Caco-2 (cell line): Measurements from ENCODE around the gene TEAD2. TPM values are rescaled to one million over a fixed set of nuclear protein-coding genes. Genes with fewer than 3 reads are reported as not detected.

Source experiments
- BruUV-seq: library from RNA; stranded (reverse); fragments of 400-500 nt; replicated peaks from 2 replicates; lab custom pipeline; 2021; lab: Mats Ljungman, UMichigan
- CTCF ChIA-PET: fragments of 300-600 bp; sonication (Branson Sonifier 250); formaldehyde crosslinking; loops from one replicate; lab custom pipeline; 2022; ENCODE audit warnings: antibody characterized with exemption; lab: Charles Lee
- POLR2A ChIA-PET: fragments of 300-600 bp; sonication (Branson Sonifier 250); formaldehyde crosslinking; loops from one replicate; lab custom pipeline; 2022; ENCODE audit warnings: antibody characterized with exemption; lab: Charles Lee
- DNase-seq, 2 experiments: peaks; one replicate each; pipeline versions ENCODE4 v3.0.0 to v3.0.0-alpha.2; 2020 to 2022
- H3K27me3 ChIP-seq: replicated peaks from 2 replicates; pipeline ENCODE4 v1.6.0; 2011; ENCODE audit warnings: low read length; ENCODE audit not compliant: control insufficient read depth, insufficient read depth
- H3K36me3 ChIP-seq: 2 replicates; pipeline ENCODE4 v1.5.1; 2011; ENCODE audit warnings: low read length; ENCODE audit not compliant: control insufficient read depth, insufficient read depth
- H3K4me1 ChIP-seq: fragments of 250-450 bp; sonication (Bioruptor Pico); 2 replicates; pipeline ENCODE4 v1.5.1; 2020; ENCODE audit warnings: mild to moderate bottlenecking
- H3K4me3 ChIP-seq: 2 replicates; pipeline ENCODE4 v1.5.1; 2011; ENCODE audit warnings: low read depth, mild to moderate bottlenecking, control low read depth, low read length
- H3K9me3 ChIP-seq: fragments of 250-450 bp; sonication (Bioruptor Pico); 2 replicates; pipeline ENCODE4 v1.5.1; 2020; ENCODE audit warnings: mild to moderate bottlenecking, moderate library complexity
- H3K27ac Mint-ChIP-seq: one replicate; pipeline ENCODE4 v1.8.0; 2022; ENCODE audit warnings: mixed read lengths; ENCODE audit not compliant: unreplicated experiment
- H3K27me3 Mint-ChIP-seq: one replicate; pipeline ENCODE4 v1.8.0; 2022; ENCODE audit warnings: mixed read lengths; ENCODE audit not compliant: insufficient read depth, unreplicated experiment
- H3K36me3 Mint-ChIP-seq: one replicate; pipeline ENCODE4 v1.8.0; 2022; ENCODE audit warnings: mild to moderate bottlenecking, mixed read lengths; ENCODE audit not compliant: insufficient read depth, unreplicated experiment
- H3K4me1 Mint-ChIP-seq: one replicate; pipeline ENCODE4 v1.8.0; 2022; ENCODE audit warnings: low read depth, mixed read lengths; ENCODE audit not compliant: unreplicated experiment
- H3K4me3 Mint-ChIP-seq: one replicate; pipeline ENCODE4 v1.8.0; 2022; ENCODE audit warnings: mild to moderate bottlenecking, moderate library complexity, mixed read lengths; ENCODE audit not compliant: unreplicated experiment
- H3K9me3 Mint-ChIP-seq: one replicate; pipeline ENCODE4 v1.8.0; 2022; ENCODE audit warnings: mixed read lengths; ENCODE audit not compliant: unreplicated experiment
- CTCF ChIP-seq, 2 experiments: fragments of 200-600 bp in 1 of 2; IDR thresholded peaks; 1 replicate in 1 of 2; 2 replicates in 1 of 2; pipeline versions ENCODE4 v1.5.1 to v1.8.0; 2011 to 2022; ENCODE audit warnings: antibody characterized with exemption in 1 of 2, control low read depth in 1 of 2, inconsistent platforms in 1 of 2, low read depth in 1 of 2, low read length in 1 of 2, mild to moderate bottlenecking in 1 of 2, moderate library complexity in 1 of 2; ENCODE audit not compliant: insufficient read depth in 1 of 2, severe bottlenecking in 1 of 2, unreplicated experiment in 1 of 2
- intact Hi-C: fragments of 100-400 bp; cut with micrococcal nuclease; formaldehyde crosslinking; loops from one replicate; pipeline ENCODE4 v1.10.0; 2022; ENCODE audit not compliant: unreplicated experiment
- total RNA-seq: library from RNA; stranded (reverse); gene quantifications from 2 replicates; pipeline ENCODE4 v1.2.3, GENCODE V29; 2022

The TEAD2 gene
- total RNA-seq, 1 experiment from 2014 or later, result 8.8 TPM

DNA sequence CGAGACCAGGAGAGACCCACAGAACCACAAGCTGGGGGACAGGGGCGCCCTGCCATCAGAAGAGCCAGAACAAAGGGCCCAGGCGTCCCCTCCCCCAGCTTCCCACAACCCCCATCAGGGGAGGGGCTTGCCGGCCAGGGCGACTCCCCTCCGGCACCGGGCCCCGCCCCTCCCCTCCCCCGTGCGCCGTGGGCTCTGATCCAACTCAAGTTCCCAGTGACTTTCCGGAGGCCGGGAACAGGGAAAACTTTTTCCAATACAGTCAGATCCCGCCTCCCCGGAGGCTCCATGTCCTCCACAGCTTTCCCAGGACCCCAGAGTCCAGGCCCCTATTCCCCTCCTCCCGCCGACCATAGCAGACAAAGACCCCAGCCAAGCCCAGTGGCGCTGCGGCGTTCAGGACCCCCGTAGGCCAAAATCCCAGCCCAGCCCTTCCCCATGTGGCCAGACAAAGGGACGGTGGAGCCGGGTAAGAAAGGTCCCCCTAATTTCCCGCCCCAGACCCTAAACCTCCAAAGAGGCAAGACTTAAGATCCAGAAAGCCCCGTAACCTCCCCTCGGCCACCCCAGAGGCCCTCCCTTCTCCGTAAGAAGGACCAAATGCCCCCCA lies 673 bp downstream of the TEAD2 start:
- Histone ChIP-seq H3K27me3 (no peaks in the 10 kb centered on the region; the same call in 1 of the 2 replicates), H3K4me1 (peaks cover 8% of the 10 kb centered on the region; the same call in 1 of the 2 replicates), H3K9me3 (no peaks in the 10 kb centered on the region), H3K4me3 (peak overlapping the region; percentile 64), H3K36me3 (no peaks in the 10 kb centered on the region)
- no peak overlapping the region for H3K4me3 Mint-ChIP-seq
- no peaks in the 10 kb centered on the region for H3K9me3 Mint-ChIP-seq
- no peak overlapping the region for H3K27ac Mint-ChIP-seq
- peak; percentile 61 to 70 for DNase-seq
- H3K27me3 Mint-ChIP-seq, result no peaks in the 10 kb centered on the region
- ChIA-PET CTCF (interaction anchor here (0.6 to 0.7 kb wide), 3 partner anchors 18 to 105 kb away, joined by 3 to 4 read pairs (median 3); no protein-coding TSS in a partner anchor), POLR2A (interaction anchor here (1.2 kb wide), 1 partner anchor 92 kb away, joined by 9 read pairs; the partner anchor contains the start of gene ALDH16A1)
- intact Hi-C loops, result no loop called here
- TF ChIP-seq CTCF (IDR thresholded peaks at IDR 0.05; ENCODE audit: insufficient read depth in 1 of 2, low read depth in 1 of 2, low read length in 1 of 2, severe bottlenecking in 1 of 2, unreplicated experiment in 1 of 2), result no peak
- peaks cover 11% of the 10 kb centered on the region for H3K4me1 Mint-ChIP-seq
- H3K36me3 Mint-ChIP-seq, result no peaks in the 10 kb centered on the region
- BruUV-seq, result no TSS peak

DNA sequence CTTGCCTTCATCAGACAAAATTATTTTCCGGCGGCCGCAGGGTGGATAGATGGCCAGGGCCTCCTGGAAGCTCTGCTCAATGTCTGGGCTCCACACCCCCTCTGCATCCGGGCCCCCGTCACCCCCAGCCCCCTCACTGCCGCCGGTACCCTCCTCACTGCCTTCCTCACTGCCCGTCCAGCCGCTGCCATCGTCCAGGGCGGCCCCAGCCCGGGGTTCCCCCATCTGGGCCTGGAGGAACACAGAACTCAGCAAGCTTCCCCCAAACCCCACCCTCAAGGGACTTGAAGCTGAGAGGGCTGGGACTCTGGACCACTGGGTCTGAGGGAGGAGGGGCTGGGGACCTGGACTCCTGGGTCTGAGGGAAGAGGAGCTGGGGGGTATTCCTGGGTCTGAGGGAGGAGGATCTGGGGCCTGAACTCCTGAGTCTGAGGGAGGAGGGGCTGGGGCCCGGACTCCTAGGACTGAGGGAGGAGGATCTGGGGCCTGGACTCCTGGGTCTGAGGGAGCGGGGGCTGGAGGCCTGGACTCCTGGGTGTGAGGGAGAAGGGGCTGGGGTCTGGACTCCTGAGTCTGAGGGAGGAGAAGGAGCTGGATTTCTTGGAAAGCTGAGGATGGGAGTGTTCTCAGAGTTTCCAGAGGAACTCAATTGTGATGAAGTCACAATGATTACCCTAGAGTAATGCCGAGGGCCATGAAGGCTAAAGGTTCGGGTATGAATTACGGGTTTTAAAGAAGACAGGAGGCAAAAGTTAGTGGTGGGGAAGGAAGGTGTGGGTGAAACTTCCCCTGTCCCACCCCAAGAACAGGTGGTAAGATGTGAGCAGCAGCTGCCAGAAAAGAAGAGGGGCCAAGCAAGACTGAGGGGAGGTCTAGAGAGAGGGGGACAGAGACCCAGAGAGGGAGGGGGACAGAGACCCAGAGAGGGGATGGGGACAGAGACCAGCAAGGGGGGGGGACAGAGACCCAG lies 2.1 kb downstream of the TEAD2 start:
- Histone ChIP-seq H3K36me3 (no peaks in the 10 kb centered on the region), H3K4me3 (no peak overlapping the region), H3K4me1 (peaks cover 8% of the 10 kb centered on the region; the same call in 1 of the 2 replicates), H3K9me3 (no peaks in the 10 kb centered on the region), H3K27me3 (no peaks in the 10 kb centered on the region; the same call in 1 of the 2 replicates)
- ChIA-PET CTCF (no interaction called here), POLR2A (interaction anchor here (0.6 kb wide), 1 partner anchor 407 kb away, joined by 3 read pairs; the partner anchor contains the start of gene AP2A1)
- TF ChIP-seq CTCF (IDR thresholded peaks at IDR 0.05; ENCODE audit: insufficient read depth in 1 of 2, low read depth in 1 of 2, low read length in 1 of 2, severe bottlenecking in 1 of 2, unreplicated experiment in 1 of 2), result no peak
- no peak for DNase-seq
- Mint-ChIP-seq H3K36me3 (no peaks in the 10 kb centered on the region), H3K27ac (no peak overlapping the region), H3K4me1 (peaks cover 11% of the 10 kb centered on the region), H3K27me3 (no peaks in the 10 kb centered on the region), H3K9me3 (no peaks in the 10 kb centered on the region), H3K4me3 (no peak overlapping the region)
- BruUV-seq, result no TSS peak
- intact Hi-C loops, result no loop called here

DNA sequence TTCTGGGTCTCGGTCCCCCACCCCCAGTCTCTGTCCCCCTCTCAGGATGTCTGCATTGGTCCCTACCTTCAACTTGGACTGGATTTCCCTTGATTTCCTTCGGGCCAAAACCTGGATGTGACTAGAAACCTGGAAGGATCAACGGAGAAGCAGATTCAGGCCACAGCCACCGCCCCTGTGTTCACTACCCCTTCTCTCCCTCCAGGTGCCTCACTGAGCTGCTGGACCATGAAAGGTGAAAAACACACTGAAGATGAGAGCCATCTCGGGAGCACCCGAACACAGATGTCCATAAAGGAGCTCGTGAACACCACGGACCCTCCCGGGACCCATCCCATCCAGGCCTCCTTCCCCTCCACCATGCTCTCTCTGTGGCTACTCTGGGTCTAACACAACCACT lies 5.0 kb downstream of the TEAD2 start:
- DNase-seq, result no peak
- H3K9me3 ChIP-seq, result no peaks in the 10 kb centered on the region
- no peaks in the 10 kb centered on the region; the same call in 1 of the 2 replicates for H3K27me3 ChIP-seq
- CTCF ChIA-PET, result no interaction called here
- H3K36me3 Mint-ChIP-seq, result no peaks in the 10 kb centered on the region
- no peak overlapping the region for H3K4me3 Mint-ChIP-seq
- BruUV-seq, result no TSS peak
- H3K4me1 ChIP-seq, result no peaks in the 10 kb centered on the region
- H3K4me3 ChIP-seq, result no peak overlapping the region
- H3K36me3 ChIP-seq, result no peaks in the 10 kb centered on the region
- peaks cover 11% of the 10 kb centered on the region for H3K4me1 Mint-ChIP-seq
- no peaks in the 10 kb centered on the region for H3K9me3 Mint-ChIP-seq
- H3K27me3 Mint-ChIP-seq, result no peaks in the 10 kb centered on the region
- intact Hi-C loops, result no loop called here
- peak overlapping the region; percentile 8 for H3K27ac Mint-ChIP-seq
- TF ChIP-seq CTCF (IDR thresholded peaks at IDR 0.05; ENCODE audit: insufficient read depth in 1 of 2, low read depth in 1 of 2, low read length in 1 of 2, severe bottlenecking in 1 of 2, unreplicated experiment in 1 of 2), result no peak
- POLR2A ChIA-PET, result no interaction called here
